Kidney (tissue), 14 donors: ENCODE results near the gene CHCHD1. TPM values are rescaled to one million over a fixed set of nuclear protein-coding genes. Genes with fewer than 3 reads are reported as not detected.

ENCODE experiments used
- DNase-seq, 5 donors: peaks; one replicate each; pipeline ENCODE4 v3.0.0-alpha.2; 2013 to 2020
- FAIRE-seq: peaks from 2 replicates; lab custom pipeline; 2012; peaks lifted over from hg19 to GRCh38; lab: Jason Lieb, UNC
- H3K27ac ChIP-seq, 2 donors: one replicate each; pipeline ENCODE4 v1.7.0; 2013; ENCODE audit warnings: low read depth in 2 of 2, low read length in 2 of 2, inconsistent platforms in 1 of 2
- H3K27me3 ChIP-seq: one replicate; pipeline ENCODE4 v1.7.1; 2013; ENCODE audit warnings: low read length, inconsistent platforms; ENCODE audit not compliant: control insufficient read depth, insufficient read depth
- H3K36me3 ChIP-seq, 3 donors: one replicate each; pipeline versions ENCODE4 v1.7.0 to v1.7.1; 2013; ENCODE audit warnings: low read length in 3 of 3, control low read depth in 1 of 3, inconsistent platforms in 1 of 3; ENCODE audit not compliant: insufficient read depth in 3 of 3, control insufficient read depth in 2 of 3
- H3K4me1 ChIP-seq, 3 donors: one replicate each; pipeline versions ENCODE4 v1.7.0 to v1.7.1; 2013; ENCODE audit warnings: low read length in 3 of 3, inconsistent platforms in 1 of 3, low read depth in 1 of 3; ENCODE audit not compliant: control insufficient read depth in 2 of 3, insufficient read depth in 2 of 3
- H3K4me3 ChIP-seq, 3 donors: one replicate each; pipeline versions ENCODE4 v1.7.0 to v1.8.1; 2013; ENCODE audit warnings: low read length in 3 of 3, control low read depth in 1 of 3, inconsistent platforms in 1 of 3
- H3K9ac ChIP-seq, 3 donors: one replicate each; pipeline versions ENCODE4 v1.7.0 to v1.7.1; 2013; ENCODE audit warnings: low read length in 3 of 3, control low read depth in 1 of 3, inconsistent platforms in 1 of 3
- H3K9me3 ChIP-seq, 3 donors: one replicate each; pipeline versions ENCODE4 v1.7.0 to v1.7.1; 2013; ENCODE audit warnings: low read length in 3 of 3, control low read depth in 1 of 3, inconsistent platforms in 1 of 3; ENCODE audit not compliant: control insufficient read depth in 2 of 3, insufficient read depth in 1 of 3
- intact Hi-C: fragments of 100-400 bp; cut with DNase I; formaldehyde crosslinking; loops from one replicate; pipeline ENCODE4 v1.11.1; 2022
- polyA plus RNA-seq: library from polyadenylated mRNA; stranded (reverse); fragments of 350-450 nt; fragmentation: Illumina TruSeq; extraction: RNeasy Lipid Tissue Mini Kit (QIAGEN cat#74804); gene quantifications from one replicate; pipeline ENCODE4 v1.2.3, GENCODE V29; 2014; ENCODE audit warnings: low read depth, low replicate concordance; ENCODE audit not compliant: insufficient read depth
- total RNA-seq: library from RNA; stranded (reverse); fragmentation: NEBNext Ultra II Directional; extraction: Animal tissue kit (Norgen Biotek cat#: 25700); gene quantifications from one replicate; pipeline ENCODE4 v1.2.1, GENCODE V29; 2021
- TF ChIP-seq, protein P1 (sequence below): IDR thresholded peaks from 3 replicates; pipeline ENCODE4 v1.5.1; 2012; ENCODE audit warnings: mild to moderate bottlenecking, moderate library complexity, borderline replicate concordance; ENCODE audit not compliant: insufficient read depth; ENCODE audit errors: extremely low read depth
- donor health status: control.
- donor health status: control.
- donor health status: control.
- donor health status: control.
- donor health status: control.
- donor health status: DM: yes; HTN: yes; CAD: no.
- donor health status: Normal renal cell carcinoma (clear cell type).

Gene CHCHD1
- total and polyA plus RNA-seq, 2 donors from 2014 or later: 23.4 to 105 TPM

DNA sequence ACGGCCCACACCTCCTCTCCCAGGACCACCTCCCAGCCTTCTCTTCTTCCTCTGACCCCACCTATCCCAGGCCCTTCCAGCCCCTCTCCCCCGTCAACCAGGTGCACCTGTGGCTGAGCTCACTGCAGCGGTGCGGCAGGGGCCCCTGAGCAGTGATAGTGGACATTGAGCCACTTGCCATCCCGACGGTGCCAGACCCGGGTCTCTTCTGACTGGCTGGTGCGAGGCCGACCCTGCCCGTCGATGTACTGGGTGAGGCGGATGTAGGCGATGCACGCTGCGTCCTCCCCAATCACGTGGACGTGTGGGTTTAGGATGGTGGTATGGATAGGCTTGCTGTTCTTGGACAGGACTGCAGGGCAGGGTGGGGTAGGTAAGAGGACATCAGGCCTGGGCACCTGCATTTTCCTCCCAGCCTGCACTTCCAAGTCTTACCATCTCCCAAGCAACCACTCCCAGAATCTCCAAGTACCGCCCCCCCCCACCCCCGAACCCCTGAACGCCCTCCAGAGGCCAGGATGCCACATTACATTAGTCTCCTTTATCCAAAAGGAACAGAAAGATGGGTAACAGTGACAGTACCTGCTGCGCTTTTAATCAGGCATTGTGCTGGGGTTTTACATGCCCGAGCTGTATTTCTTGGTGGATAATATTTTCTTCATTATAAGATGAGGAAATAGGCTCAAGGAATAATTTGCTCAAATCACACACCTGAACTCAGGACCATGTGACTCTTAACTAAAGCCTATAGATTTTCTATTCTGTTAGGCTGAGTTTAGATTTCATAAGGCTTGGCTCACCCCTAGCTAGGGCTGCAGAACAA is 33.3 kb downstream of the CHCHD1 start:
- Histone ChIP-seq H3K27ac (no peak overlapping the region), H3K9ac (no peak overlapping the region), H3K9me3 (no peaks in the 10 kb centered on the region), H3K36me3 (peaks cover 2 to 25% (median 4%) of the 10 kb centered on the region in 3 donors), H3K27me3 (no peaks in the 10 kb centered on the region), H3K4me1 (peaks cover 0 to 10% (median 6%) of the 10 kb centered on the region in 3 donors), H3K4me3 (no peak overlapping the region)
- FAIRE-seq: no peak
- TF ChIP-seq, protein P1, sequence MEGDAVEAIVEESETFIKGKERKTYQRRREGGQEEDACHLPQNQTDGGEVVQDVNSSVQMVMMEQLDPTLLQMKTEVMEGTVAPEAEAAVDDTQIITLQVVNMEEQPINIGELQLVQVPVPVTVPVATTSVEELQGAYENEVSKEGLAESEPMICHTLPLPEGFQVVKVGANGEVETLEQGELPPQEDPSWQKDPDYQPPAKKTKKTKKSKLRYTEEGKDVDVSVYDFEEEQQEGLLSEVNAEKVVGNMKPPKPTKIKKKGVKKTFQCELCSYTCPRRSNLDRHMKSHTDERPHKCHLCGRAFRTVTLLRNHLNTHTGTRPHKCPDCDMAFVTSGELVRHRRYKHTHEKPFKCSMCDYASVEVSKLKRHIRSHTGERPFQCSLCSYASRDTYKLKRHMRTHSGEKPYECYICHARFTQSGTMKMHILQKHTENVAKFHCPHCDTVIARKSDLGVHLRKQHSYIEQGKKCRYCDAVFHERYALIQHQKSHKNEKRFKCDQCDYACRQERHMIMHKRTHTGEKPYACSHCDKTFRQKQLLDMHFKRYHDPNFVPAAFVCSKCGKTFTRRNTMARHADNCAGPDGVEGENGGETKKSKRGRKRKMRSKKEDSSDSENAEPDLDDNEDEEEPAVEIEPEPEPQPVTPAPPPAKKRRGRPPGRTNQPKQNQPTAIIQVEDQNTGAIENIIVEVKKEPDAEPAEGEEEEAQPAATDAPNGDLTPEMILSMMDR: no peak
- intact Hi-C loops: no loop called here
- no peak for DNase-seq

DNA sequence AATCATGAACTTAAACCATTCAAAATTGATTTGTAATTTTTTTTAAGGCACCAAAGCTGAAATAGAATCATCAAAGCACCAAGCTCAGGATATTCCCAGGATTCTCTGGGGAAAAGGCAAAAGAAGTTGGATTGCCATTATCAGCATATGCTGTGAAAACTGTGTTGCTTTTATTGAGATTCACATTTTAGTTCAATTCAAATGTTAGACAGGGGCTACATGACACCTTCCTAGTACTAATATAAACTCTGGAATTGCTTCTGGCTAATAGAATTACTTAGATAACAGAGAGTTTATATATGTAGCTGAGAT is 33.8 kb downstream of the CHCHD1 start:
- Histone ChIP-seq H3K9me3 (no peaks in the 10 kb centered on the region), H3K36me3 (peaks cover 2 to 25% (median 4%) of the 10 kb centered on the region in 3 donors), H3K27me3 (no peaks in the 10 kb centered on the region), H3K4me3 (no peak overlapping the region), H3K9ac (no peak overlapping the region), H3K27ac (no peak overlapping the region), H3K4me1 (peaks cover 0 to 10% (median 3%) of the 10 kb centered on the region in 3 donors)
- intact Hi-C loops: no loop called here
- FAIRE-seq (no peak), DNase-seq (no peak)
- TF ChIP-seq, protein P1: no peak

DNA sequence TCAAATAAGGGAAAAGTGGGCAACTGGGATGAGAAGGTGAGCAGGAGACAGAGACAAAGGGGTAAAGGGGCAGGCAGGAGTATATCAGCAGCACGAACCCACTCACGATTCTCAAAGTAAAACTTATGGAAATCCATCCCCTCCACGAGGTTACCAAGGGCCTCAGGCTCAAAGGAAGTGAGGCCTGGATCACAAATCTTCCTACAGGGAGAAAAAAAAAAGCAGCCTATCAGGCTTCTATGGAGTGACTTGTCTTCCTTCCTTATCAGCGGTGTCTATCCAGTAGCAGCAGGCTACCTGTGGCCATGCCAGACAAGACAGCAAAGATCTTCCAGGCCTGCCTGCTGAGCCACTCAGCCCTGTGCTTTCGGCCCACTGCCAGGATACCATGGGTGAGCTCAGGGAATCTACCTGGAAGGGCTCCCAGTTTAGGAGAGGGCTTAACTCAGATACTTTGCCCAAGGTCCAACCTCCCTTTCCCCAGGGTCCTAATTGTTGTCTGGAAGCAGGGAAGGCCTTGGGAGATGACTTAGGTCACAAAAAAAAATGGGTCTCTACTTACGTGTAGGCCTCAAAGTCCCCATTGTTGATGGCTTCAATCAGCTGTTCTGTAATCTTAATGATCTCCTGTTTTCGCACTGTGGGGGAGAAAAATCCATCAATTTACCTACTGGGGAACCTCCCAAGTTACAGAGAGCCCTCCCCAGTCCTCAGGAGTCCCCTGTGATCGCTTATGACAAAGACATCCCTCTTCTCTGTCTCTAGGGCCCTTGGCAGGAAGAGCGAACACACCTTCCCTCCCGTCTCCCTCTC is 35.3 kb downstream of the CHCHD1 start:
- Histone ChIP-seq H3K4me3 (no peak overlapping the region), H3K27ac (peak overlapping the region; percentile 40 to 69), H3K4me1 (peaks cover 0 to 10% (median 3%) of the 10 kb centered on the region in 3 donors), H3K27me3 (no peaks in the 10 kb centered on the region), H3K36me3 (peaks cover 2 to 34% (median 4%) of the 10 kb centered on the region in 3 donors), H3K9me3 (no peaks in the 10 kb centered on the region), H3K9ac (peak overlapping the region in 1 of 3 donors; percentile 2)
- TF ChIP-seq, protein P1: no peak
- FAIRE-seq: no peak
- intact Hi-C loops: no loop called here
- DNase-seq: no peak
